GM12878 (cell line): ENCODE measurements around the gene PTCRA. TPM values are rescaled to one million over a fixed set of nuclear protein-coding genes. Genes with fewer than 3 reads are reported as not detected.

ENCODE experiments used
- ATF3 ChIP-seq: IDR thresholded peaks from 2 replicates; pipeline ENCODE4 v1.6.1; 2011; ENCODE audit warnings: low read depth, mild to moderate bottlenecking, low read length, moderate library complexity, borderline replicate concordance; ENCODE audit errors: extremely low read depth
- CHD2 ChIP-seq: IDR thresholded peaks from 2 replicates; pipeline ENCODE4 v1.6.1; 2011; ENCODE audit warnings: low read depth, low read length, improper control_type of control experiment, borderline replicate concordance
- EED ChIP-seq: sonication (generic); IDR thresholded peaks from 2 replicates; pipeline ENCODE4 v1.6.1; 2016; ENCODE audit warnings: antibody characterized with exemption, low read depth
- FOS ChIP-seq: IDR thresholded peaks from 3 replicates; pipeline ENCODE4 v1.6.1; 2011; ENCODE audit warnings: borderline replicate concordance; ENCODE audit not compliant: insufficient read length; ENCODE audit errors: extremely low read depth
- KLF5 ChIP-seq: fragments of 450-650 bp; IDR thresholded peaks from 2 replicates; pipeline ENCODE4 v1.6.1; 2014; ENCODE audit warnings: mild to moderate bottlenecking; ENCODE audit not compliant: partially characterized antibody
- MLLT1 ChIP-seq: fragments of 450-650 bp; IDR thresholded peaks from 2 replicates; pipeline ENCODE4 v1.6.1; 2016; ENCODE audit warnings: mild to moderate bottlenecking
- PML ChIP-seq: IDR thresholded peaks from 2 replicates; pipeline ENCODE4 v1.6.1; 2012; ENCODE audit warnings: low read length, inconsistent platforms
- SKIL ChIP-seq: fragments of 450-650 bp; IDR thresholded peaks from 2 replicates; pipeline ENCODE4 v1.6.1; 2017; ENCODE audit warnings: mild to moderate bottlenecking, low read depth, inconsistent platforms; ENCODE audit not compliant: poor library complexity, severe bottlenecking
- TCF12 ChIP-seq: IDR thresholded peaks from 2 replicates; pipeline ENCODE4 v1.6.1; 2011; ENCODE audit warnings: low read depth, mild to moderate bottlenecking, low read length
- TCF3 ChIP-seq: IDR thresholded peaks from 2 replicates; pipeline ENCODE4 v1.6.1; 2012; ENCODE audit warnings: low read depth, mild to moderate bottlenecking, low read length, borderline replicate concordance; ENCODE audit not compliant: insufficient read depth
- ZNF384 ChIP-seq: IDR thresholded peaks from 2 replicates; pipeline ENCODE4 v1.6.1; 2012; ENCODE audit warnings: low read depth, mild to moderate bottlenecking, low read length, improper control_type of control experiment, borderline replicate concordance
- ZSCAN29 ChIP-seq: fragments of 450-650 bp; IDR thresholded peaks from 2 replicates; pipeline ENCODE4 v1.6.1; 2017; ENCODE audit warnings: mild to moderate bottlenecking, moderate library complexity
- polyA plus RNA-seq, 11 experiments: library from polyadenylated mRNA; depleted of rRNA in 4 of 11; unstranded in 6 of 11; stranded (reverse) in 5 of 11; fragments of >200 nt; fragmentation: Nextera tagmentation in 4 of 11; fragmentation: Illumina TruSeq in 1 of 11; extraction: Ambion mirVana in 4 of 11; extraction: Trizol in 1 of 11; gene quantifications; 1 replicate in 1 of 11; 2 replicates in 10 of 11; pipeline versions ENCODE4 v1.2.1 to v1.2.3, GENCODE V29; 2011 to 2016; ENCODE audit warnings: inconsistent platforms in 2 of 11, missing spikeins in 2 of 11, low read depth in 1 of 11
- total RNA-seq, 4 experiments: library from RNA; depleted of rRNA in 3 of 4; stranded (reverse); fragments of >200 nt in 3 of 4; fragmentation: Illumina TruSeq in 1 of 4; extraction: Trizol in 1 of 4; gene quantifications; 2 replicates each; pipeline versions ENCODE4 v1.2.1 to v1.2.3, GENCODE V29; 2013 to 2021
- TF ChIP-seq, protein P1 (sequence below): fragments of 450-650 bp; IDR thresholded peaks from 2 replicates; pipeline ENCODE4 v1.6.1; 2018; ENCODE audit warnings: borderline replicate concordance, mild to moderate bottlenecking; ENCODE audit not compliant: partially characterized antibody
- TF ChIP-seq, protein P2 (sequence below): fragments of 450-650 bp; formaldehyde crosslinking; IDR thresholded peaks from 2 replicates; pipeline ENCODE4 v1.4.0; 2020; ENCODE audit warnings: mild to moderate bottlenecking, moderate library complexity
- TF ChIP-seq, protein P3 (sequence below): fragments of 450-650 bp; formaldehyde crosslinking; IDR thresholded peaks from 2 replicates; pipeline ENCODE4 v1.5.0; 2022; ENCODE audit warnings: mild to moderate bottlenecking, missing genetic modification characterization

PTCRA gene
- total and polyA plus RNA-seq, 10 of the 15 experiments (the other 5 are each of a cell fraction or from before 2014, with no cell fraction given): 0.10 to 1.1 (median 0.19) TPM; not detected in 4

- TF ChIP-seq ATF3 (no peak), TCF12 (peak; percentile 83; the same call in 1 of the 2 replicates), MLLT1 (peak; percentile 85), EED (peak; percentile 94), ZNF384 (peak; percentile 92), SKIL (peak; percentile 95), FOS (no peak), TCF3 (peak; percentile 52; the same call in 1 of the 2 replicates), CHD2 (0 out of 2 replicates have a peak, but pooled peaks have one; percentile 30), ZSCAN29 (peak; percentile 80; the same call in 1 of the 2 replicates), KLF5 (no peak), PML (peak; percentile 80)
- TF ChIP-seq, protein P1, sequence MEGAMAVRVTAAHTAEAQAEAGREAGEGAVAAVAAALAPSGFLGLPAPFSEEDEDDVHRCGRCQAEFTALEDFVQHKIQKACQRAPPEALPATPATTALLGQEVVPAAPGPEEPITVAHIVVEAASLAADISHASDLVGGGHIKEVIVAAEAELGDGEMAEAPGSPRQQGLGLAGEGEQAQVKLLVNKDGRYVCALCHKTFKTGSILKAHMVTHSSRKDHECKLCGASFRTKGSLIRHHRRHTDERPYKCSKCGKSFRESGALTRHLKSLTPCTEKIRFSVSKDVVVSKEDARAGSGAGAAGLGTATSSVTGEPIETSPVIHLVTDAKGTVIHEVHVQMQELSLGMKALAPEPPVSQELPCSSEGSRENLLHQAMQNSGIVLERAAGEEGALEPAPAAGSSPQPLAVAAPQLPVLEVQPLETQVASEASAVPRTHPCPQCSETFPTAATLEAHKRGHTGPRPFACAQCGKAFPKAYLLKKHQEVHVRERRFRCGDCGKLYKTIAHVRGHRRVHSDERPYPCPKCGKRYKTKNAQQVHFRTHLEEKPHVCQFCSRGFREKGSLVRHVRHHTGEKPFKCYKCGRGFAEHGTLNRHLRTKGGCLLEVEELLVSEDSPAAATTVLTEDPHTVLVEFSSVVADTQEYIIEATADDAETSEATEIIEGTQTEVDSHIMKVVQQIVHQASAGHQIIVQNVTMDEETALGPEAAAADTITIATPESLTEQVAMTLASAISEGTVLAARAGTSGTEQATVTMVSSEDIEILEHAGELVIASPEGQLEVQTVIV: no peak
- TF ChIP-seq, protein P2, sequence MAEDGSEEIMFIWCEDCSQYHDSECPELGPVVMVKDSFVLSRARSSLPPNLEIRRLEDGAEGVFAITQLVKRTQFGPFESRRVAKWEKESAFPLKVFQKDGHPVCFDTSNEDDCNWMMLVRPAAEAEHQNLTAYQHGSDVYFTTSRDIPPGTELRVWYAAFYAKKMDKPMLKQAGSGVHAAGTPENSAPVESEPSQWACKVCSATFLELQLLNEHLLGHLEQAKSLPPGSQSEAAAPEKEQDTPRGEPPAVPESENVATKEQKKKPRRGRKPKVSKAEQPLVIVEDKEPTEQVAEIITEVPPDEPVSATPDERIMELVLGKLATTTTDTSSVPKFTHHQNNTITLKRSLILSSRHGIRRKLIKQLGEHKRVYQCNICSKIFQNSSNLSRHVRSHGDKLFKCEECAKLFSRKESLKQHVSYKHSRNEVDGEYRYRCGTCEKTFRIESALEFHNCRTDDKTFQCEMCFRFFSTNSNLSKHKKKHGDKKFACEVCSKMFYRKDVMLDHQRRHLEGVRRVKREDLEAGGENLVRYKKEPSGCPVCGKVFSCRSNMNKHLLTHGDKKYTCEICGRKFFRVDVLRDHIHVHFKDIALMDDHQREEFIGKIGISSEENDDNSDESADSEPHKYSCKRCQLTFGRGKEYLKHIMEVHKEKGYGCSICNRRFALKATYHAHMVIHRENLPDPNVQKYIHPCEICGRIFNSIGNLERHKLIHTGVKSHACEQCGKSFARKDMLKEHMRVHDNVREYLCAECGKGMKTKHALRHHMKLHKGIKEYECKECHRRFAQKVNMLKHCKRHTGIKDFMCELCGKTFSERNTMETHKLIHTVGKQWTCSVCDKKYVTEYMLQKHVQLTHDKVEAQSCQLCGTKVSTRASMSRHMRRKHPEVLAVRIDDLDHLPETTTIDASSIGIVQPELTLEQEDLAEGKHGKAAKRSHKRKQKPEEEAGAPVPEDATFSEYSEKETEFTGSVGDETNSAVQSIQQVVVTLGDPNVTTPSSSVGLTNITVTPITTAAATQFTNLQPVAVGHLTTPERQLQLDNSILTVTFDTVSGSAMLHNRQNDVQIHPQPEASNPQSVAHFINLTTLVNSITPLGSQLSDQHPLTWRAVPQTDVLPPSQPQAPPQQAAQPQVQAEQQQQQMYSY (CRISPR knock-in tag): no peak
- TF ChIP-seq, protein P3, sequence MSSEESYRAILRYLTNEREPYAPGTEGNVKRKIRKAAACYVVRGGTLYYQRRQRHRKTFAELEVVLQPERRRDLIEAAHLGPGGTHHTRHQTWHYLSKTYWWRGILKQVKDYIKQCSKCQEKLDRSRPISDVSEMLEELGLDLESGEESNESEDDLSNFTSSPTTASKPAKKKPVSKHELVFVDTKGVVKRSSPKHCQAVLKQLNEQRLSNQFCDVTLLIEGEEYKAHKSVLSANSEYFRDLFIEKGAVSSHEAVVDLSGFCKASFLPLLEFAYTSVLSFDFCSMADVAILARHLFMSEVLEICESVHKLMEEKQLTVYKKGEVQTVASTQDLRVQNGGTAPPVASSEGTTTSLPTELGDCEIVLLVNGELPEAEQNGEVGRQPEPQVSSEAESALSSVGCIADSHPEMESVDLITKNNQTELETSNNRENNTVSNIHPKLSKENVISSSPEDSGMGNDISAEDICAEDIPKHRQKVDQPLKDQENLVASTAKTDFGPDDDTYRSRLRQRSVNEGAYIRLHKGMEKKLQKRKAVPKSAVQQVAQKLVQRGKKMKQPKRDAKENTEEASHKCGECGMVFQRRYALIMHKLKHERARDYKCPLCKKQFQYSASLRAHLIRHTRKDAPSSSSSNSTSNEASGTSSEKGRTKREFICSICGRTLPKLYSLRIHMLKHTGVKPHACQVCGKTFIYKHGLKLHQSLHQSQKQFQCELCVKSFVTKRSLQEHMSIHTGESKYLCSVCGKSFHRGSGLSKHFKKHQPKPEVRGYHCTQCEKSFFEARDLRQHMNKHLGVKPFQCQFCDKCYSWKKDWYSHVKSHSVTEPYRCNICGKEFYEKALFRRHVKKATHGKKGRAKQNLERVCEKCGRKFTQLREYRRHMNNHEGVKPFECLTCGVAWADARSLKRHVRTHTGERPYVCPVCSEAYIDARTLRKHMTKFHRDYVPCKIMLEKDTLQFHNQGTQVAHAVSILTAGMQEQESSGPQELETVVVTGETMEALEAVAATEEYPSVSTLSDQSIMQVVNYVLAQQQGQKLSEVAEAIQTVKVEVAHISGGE (CRISPR knock-in tag): no peak
Observed at GRCh38 chr6:42929821-42930360, 14.0 kb downstream of the PTCRA start (continued).
